Kidney glomerular epithelial cell (primary cell): ENCODE data around the gene NMRK1.
A peak's percentile ranks its signal among the peaks of the same experiment; 100 is the strongest.

ENCODE experiments used
- DNase-seq: peaks from one replicate; lab custom pipeline; 2025; lab: John Stamatoyannopoulos, UW

Gene NMRK1

DNA sequence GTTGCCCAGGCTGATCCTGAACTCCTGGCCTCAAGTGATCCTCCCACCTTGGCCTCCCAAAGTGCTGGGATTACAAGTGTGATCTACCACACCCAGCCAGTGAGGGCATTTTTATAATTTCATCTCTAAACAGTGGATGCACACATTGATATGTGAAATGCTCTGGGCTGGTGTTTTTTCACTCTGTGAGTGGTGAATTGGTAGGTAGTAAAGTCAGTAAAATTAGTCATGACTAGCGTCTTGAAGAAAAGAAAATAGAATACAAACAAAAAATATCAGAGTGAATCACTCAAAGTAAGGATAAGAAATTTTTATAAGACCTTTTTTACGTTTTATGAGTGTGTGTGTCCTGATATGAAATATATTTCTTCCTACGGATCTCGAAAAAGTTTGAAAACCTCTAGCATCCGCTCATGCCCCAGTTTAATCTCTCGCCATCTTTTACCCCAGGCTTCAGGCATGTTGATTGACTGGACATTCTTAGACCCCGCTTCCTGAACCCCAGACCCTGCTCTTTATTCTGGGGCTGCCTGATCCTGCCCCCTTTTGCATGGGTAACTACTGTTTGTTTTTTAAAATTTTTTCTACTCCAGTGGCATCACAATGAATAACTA is 14.3 kb upstream of the NMRK1 start:
- no peak for DNase-seq

DNA sequence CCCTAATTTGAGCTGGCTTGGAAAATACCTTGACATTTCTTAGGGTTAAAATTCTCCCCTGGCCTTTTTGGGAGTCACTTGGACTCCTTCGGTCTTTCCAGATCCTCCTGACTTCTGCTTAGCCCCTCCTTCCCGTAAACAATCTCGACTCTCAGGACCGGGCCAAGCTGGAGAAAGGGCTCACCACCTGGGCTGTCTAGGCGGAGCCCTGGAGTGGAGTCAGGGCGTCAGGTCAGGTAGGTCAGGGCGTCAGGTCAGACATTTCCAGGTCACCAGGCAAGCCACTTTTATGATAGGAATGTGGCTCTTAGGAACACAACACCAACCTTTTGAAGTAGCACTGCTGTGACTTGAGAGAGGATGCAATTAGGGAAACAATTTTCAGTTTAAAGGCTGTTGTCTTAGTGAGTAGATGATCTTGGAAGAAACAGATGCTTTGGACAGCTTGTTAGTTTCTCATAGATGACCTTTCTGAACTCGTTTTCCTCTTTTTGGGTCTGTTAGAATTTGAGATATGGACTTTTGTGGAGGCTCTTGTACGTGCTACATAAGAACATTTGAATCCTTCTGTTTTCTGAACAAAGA is 13.1 kb upstream of the NMRK1 start:
- no peak for DNase-seq

DNA sequence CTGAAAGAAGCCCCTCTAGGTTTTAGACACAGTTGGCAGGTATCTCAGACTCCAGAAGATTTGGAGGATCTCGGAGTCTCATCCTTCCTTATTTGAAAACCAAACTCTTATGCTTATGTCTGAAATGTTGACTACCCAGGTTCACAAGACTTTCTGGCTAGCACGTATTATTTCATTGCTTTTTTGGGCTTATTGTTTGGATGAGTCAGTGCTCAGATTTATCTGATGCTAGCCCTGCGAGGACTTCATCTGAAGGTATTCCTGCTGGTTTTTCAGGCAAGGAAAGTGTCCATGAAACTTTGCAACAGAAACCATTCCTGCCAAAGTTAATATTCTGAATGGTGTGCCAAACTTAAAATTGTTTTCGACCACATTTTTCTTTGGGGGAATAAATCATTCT is 8.8 kb upstream of the NMRK1 start:
- DNase-seq, result no peak

DNA sequence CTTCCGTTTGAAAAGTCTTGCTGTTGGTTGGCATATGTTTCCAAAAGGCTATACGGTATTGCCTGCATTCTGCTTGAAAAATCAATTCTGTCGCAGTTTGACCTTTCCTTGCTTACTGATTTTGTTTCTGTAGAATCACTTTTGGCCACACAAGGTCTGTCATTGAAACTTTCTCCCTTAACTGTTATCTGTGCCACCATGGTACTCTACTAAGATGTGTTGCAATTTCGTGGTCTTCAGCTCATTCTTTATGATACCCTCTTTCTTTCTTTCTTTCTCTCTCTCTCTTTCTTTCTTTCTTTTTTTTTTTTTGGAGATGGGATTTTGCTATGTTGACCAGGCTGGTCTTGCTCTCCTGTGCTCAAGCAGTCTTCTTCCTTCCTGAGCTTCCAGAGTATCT is 4.8 kb upstream of the NMRK1 start:
- DNase-seq, result no peak

DNA sequence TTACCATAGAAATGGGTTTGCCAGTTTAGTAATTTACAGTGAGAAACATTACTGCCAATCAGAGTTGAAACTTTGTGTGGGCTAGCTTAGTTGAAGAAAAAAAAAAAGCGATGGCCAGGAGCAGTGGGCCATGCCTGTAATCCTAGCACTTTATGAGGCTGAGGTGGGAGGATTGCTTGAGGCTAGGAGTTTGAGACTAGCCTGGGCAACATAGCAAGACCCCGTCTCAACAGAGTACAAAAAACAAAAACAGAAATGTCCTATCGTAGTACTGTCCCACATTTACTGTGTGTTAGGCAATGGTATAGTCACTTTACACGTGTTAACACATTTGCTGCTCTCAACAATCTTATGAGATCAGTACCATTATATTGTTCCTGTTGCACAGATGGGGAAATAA is 2.6 kb upstream of the NMRK1 start:
- DNase-seq, result no peak

DNA sequence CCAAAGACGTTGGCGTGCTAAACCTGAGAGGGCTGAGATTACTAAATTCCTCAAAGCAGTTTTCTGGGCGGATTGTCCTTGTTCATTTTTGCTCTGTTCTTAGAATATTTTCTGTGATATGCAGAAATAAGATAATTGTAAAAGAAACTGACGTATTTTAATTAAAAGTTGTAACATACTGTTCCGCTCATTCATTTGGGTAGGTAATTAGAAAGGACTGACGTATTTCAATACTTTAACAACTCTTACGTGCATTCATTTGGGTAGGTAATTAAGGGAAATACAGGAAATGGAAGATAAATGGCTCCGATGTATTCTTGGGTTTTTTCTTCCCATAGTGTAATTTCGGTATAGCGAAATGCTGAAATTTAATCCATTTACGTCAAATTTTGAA is 1.4 kb upstream of the NMRK1 start:
- DNase-seq, result no peak

DNA sequence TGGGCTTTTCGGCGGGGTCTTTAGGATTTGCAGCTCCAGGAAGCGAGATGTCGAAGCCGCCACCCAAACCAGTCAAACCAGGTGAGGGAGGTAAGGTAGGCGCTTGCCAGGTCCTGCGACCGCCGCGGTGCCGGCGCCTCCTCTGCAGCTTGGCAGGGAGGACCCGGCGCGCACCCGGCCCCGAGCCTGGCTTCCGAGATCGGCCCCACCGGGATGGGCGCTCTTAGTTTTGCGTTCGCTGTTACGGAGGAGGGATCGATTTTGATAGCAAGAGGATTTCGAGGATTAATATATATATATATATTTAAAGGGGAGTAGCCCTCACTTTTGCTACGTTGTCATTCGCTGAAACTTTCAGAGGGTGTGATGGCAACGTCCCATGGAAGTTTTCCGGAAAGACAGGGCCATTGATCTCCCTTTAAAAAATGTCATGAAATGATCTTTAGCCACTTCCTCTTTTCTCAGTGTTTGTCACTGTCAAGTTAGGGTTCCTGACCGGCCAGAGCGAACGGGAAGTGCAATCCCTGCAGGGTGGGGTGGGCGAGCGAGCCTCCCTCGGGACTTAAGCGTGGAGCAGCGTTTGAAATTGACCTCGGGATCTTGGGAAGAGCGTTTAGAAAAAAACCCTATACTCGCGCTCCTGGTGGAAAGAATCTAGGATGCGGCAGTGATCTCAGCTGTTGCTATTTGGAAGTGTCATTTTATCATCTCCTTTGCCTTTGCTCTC is 854 bp upstream of the NMRK1 start:
- peak; percentile 61 for DNase-seq

DNA sequence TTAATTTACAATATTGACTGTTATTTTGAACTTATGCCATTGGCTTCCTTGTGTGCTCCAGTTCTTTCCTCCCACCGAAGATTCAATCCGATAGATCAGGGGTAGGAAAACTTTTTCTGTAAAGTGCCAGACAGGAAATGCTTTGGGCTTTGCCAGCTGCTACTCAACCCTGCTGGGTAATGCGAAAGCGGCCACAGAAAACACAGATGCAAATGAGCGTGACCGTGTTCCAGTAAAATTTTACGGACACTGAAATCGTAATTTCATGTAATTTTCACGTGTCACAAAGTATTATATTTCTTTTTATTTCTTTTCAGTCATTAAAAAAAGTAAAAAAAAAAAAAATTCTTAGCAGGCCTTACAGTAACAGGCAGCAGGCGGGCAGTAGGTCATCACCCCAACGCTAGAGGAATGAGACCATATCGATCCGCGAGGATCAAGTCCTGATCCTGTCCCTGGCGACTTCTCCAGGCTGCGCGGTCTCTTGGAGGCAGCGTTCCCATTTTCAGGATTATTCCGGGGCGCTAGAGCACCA is 599 bp downstream of the NMRK1 start:
- DNase-seq, result peak; percentile 40

DNA sequence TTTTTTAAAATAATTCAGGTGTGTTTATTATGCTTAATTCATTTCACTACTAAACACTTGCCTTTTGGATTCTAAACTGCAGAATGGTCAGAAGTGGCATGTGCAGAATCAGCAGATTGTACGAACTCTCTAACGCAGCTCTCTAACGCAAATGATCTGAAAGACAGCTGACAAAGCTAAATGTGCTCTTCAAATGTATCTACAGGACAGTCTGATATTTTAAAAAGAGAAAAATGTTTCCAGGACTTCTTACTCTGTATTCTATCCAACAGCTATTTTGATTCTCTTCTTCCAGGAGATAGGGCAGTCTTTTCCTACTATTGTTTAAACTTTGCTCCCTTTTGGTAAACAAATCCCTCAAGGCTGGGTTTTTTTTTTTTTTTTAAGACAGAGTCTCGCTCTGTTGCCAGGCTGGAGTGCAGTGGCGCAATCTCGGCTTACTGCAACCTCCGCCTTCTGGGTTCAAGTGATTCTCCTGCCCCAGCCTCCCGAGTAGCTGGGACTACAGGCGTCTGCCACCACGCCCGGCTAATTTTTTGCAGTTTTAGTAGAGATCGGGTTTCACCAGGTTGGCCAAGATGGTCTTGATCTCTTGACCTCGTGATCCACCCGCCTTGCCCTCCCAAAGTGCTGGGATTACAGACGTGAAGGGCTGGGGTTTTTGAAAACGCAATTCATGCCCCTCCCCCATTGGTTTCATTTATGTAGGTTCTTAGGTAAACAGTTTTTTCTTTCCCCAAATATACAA is 1.2 kb downstream of the NMRK1 start:
- DNase-seq, result no peak

DNA sequence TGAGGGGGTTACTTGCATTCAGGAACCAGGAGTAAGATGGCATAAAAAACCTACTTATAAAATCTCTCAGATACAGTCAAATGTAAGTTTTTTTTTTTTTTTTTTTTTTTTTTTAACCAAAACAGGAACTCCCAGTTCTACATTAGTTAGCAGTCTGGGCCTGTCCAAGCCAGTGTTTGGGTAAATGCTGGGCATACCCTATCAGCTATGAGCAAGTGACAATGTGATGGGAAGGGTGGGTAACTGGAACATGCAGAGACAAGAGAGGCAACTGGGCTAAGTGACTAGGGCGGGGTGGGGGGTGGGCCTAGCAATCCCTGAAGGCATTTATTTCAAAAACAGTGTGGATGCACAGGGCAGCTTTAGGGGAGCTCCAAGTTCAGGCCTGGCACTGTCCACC is 2.3 kb downstream of the NMRK1 start:
- DNase-seq, result no peak

DNA sequence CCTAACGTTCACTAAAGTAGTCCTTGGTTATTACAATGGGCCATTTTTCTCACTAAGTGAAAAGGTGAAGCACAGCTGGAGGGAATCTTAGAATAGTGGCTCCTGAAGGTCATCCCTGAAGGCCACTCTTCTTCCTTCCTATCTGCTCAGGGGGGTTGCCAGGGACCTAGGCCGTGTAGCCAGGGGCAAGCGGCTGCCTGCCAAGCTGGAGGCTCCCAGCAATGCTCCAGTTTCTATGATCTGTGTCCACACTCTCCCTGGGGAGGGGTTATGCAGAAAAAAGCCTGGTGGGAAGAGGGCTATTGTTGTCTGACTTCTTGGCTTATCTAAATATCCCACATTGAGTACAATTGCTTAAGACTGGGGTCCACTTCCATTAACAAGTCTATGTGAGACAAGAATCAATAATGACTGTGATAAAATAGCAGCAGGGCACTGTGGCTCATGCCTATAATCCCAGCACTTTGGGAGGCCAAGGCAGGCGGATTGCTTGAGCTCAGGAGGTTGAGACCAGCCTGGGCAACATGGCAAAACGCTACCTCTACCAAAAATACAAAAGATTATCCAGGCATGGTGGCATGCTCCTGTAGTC is 3.8 kb downstream of the NMRK1 start:
- DNase-seq, result no peak

DNA sequence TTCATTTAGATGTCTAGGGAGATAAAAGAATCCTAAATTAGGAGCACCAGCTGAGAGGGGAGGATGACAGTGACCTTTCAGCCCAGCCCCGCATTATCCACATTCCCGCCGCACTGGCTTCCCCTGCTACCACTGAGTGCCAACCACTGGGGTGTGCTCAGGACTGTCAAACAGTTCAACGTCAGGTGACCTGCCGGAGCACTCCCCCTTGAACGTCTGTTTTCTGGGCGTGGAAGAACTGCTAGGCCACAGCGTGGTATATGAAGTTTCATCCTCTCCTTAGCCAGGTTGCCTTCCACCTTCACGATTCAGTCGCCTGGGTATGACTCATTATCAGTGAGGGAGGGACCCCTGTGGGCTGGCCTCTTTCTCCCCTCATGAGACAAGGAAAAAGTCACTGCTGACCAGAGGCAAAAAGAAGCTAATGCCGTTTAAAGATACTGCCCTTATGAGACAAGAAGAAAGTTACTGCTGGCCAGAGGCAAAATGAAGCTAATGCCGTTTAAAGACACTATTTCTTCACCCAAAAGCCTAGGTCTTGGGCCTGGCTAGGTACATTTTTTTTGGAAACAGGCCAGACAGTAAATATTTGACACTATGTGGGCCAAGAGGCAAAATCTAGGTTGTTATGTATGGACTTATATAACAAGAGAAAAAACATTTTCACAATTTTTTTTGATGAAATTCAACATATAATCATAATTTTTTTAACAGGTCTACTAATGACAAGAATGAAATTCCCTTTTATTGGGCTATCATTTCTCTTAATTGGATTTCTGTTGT is 4.6 kb downstream of the NMRK1 start:
- DNase-seq, result peak; percentile 42

DNA sequence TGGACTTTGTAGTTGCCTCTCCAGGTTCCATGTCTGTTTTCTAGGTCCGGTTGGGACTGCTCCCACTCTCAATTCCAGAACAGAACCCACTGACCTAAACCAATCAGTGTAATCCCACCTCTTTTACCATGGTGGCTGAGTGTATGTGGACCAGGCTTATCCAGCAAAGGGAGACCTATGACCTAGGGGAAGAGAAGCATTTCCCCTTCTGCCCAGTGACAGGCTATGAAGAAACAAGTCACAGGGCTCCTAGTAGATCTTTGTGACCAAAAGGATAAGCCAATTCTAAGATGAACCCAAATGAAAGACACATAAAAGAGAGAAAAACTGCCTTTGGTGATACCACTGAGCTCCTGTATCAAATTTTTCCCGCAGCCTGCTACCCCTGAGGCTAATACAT is 6.3 kb downstream of the NMRK1 start:
- DNase-seq, result no peak

DNA sequence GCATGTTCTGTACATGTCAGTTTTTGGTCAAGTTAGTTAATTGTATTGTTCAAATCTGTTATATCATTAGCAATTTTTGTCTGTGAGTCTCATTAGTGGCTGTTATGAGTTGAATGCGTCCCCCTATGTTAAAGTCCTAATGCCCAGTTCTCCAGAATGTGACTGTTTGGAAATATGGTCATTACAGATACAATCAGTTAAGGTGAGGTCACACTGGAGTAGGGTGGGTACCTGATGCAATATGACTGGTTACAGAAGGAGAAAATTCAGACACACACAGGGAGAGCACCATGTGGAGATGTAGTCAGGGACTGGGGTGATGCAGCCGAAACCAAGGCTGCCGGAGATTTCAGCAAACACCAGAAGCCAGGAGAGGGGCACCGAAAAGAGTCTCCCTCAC is 15.1 kb downstream of the NMRK1 start:
- no peak for DNase-seq

DNA sequence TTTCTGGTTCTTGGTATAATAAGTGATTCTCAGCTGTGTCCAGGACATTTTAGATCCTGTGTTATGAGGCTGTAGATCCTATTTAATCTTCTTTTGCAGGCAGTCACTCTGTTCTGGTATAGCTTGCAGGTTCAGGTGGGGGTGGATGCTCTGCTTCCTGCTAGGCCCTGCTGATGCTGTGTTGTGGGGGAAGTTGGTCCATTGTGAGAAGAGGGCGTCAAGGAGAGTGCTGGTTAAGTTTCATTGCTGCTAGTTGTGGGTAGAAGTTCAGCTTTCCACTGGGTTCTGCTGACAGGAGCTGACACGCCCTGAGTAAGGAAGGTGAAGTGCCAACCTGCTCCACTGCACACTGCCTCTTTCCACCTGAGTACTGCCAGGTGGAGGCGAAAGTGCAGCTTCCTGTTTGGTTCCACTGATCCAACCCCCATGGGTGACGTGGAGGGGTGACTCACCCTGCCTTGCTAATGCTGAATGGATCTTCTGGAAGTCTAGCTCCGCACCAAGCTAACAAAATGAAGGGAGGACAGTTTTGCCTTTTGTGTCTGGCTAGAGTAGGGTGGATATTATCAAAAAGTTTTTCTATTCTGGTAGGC is 16.3 kb downstream of the NMRK1 start:
- DNase-seq, result no peak

DNA sequence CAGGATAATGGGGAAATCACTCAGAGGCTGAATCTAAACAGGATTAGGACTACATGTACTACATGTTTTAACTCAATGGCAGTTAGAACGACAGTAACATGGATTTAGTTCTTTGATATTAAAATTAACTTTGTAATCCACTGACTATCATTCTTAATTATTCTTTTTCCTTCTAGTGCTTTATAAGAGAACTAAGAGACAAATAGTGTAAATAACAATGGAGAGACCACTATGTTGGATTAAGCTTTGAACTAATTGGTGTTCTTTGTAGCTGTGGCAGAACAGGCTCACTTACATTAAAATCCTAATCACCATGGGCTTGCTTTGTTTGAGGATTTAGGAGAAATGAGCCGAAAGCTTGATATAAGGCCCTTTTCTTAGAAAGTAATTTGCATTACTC is 18.8 kb downstream of the NMRK1 start:
- no peak for DNase-seq

DNA sequence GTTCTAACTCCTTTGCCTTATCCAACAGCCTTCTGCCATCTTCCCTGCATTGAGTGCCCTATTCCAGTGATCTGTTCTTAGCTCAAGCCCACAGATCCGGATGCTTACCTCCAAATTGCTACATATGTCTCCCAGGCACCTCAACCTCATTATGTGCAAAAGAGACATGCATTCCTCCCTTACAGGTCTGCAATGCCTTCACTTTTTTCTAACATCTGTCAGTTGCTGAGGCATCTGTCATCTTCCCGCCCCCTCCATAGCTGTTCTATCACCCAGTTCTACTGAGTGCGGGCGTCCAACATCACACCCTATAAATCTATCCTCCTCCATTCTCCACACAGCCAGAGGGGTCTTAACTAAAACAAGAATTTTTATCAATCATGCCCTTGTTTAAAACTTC is 20.1 kb downstream of the NMRK1 start:
- no peak for DNase-seq

DNA sequence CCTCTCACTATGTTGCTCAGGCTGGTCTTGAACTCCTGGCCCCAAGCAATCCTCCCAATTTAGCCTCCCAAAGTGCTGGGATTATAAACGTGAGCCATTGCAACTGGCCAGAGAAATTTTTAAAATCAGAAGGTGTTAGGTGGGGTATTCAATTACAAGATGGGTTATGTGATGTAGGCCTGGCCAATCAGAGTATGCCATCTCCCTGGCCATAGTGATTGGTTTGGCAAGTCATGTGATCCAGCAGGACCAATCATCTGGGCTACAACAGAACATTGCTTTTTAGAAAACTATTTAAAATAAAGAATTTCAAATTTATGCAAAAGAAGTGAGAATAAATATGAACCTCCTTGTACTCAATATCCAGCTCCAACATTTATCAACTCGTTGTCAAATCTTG is 22.4 kb downstream of the NMRK1 start:
- no peak for DNase-seq

DNA sequence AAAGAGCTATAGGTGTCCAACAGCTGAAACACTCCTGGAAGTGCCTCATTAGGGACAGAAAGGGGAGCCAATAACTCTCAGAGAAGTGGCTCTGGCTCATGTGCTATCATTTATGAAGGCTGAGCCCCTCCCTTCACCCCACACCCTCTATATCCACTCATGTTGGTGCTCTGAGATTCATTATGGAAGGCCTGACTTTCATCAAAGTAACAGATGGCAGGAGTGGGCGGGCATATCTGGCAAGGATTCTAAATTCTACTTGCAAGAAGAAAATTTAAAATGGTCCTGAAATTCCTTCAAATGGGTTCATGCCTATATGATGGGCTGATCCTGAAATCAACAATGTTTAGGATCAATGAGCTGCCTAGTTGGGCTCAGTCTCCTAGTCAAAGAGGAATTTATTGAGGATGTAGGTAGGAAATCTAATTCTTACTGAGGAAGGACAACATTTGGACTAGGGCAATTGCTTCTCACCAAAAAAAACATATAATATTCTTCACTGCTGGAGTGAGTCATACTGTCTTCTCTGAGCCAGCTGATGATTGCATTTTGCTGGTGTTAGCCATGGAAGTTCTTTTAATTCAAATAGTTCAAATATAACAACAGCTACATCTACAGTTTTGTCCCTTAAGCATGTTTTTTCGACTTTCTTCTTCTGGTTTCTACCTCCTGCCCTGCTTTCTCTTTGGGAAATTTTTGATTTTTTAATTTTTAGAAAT is 23.5 kb downstream of the NMRK1 start:
- peak; percentile 19 for DNase-seq

DNA sequence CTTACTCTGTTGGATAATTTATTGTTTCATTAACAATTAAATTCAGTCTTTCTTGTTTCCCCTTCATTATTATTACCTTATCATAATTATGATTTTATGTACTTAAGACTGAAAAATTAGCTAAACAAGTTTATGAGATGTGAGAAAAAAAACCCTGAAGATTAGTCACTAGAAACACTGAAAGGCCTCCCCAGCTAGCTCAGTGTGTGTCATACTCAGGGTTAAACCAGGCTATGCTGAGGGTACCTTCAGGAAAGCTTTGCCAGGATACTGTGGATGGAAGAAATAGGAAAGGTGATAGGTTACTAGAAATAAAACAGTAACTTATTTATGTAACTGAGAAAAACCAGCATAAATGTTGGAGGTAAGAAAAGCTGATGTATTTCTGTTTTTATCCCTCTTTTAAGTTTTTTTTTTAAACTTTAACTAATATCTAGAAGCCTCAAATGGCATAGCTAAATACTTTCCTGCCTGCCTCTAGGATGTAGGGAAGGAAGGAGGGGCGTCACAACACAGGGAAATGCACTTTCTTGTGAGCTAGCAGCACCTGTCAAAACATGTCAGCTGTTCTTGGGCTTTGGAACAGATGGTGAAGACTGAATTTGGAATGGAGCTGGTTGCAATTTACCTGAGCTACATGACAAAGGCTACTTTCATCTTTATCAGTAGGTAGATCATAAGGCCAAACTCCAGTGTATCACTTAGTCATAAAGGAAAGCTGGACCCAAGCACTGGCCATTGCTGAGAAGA is 24.2 kb downstream of the NMRK1 start:
- peak; percentile 39 for DNase-seq
